Esophagus muscularis mucosa (tissue), 4 donors: ENCODE data around the gene SCYL3. TPM values are rescaled to one million over a fixed set of nuclear protein-coding genes. Genes with fewer than 3 reads are reported as not detected.

Experiments
- DNase-seq: peaks from one replicate; pipeline ENCODE4 v3.0.0-alpha.2; 2017; ENCODE audit errors: extremely low spot score
- H3K27ac ChIP-seq, 4 donors: fragments of 200-600 bp; sonication (generic); replicated peaks in 1 of 4; 1 replicate in 3 of 4; 2 replicates in 1 of 4; pipeline ENCODE4 v1.5.1; 2016 to 2019; ENCODE audit warnings: mild to moderate bottlenecking in 1 of 4
- H3K27me3 ChIP-seq, 4 donors: fragments of 200-600 bp; sonication (generic); one replicate each; pipeline versions ENCODE4 v1.5.1 to v1.6.0; 2016 to 2019
- H3K36me3 ChIP-seq, 4 donors: fragments of 200-600 bp; sonication (generic); one replicate each; pipeline ENCODE4 v1.5.1; 2016 to 2019
- H3K4me1 ChIP-seq, 4 donors: fragments of 200-600 bp; sonication (generic); one replicate each; pipeline ENCODE4 v1.5.1; 2016 to 2019
- H3K4me3 ChIP-seq, 4 donors: fragments of 200-600 bp; sonication (generic); 1 replicate in 2 of 4; 2 replicates in 2 of 4; pipeline ENCODE4 v1.5.1; 2016 to 2019; ENCODE audit warnings: mild to moderate bottlenecking in 4 of 4, moderate library complexity in 1 of 4
- H3K9me3 ChIP-seq, 4 donors: fragments of 200-600 bp; sonication (generic); 1 replicate in 3 of 4; 2 replicates in 1 of 4; pipeline ENCODE4 v1.5.1; 2016 to 2019
- EP300 ChIP-seq: sonication (generic); formaldehyde crosslinking; IDR thresholded peaks from one replicate; pipeline ENCODE4 v1.6.1; 2017; ENCODE audit warnings: antibody characterized with exemption
- POLR2A ChIP-seq: fragments of 450-650 bp; IDR thresholded peaks from one replicate; pipeline ENCODE4 v1.6.1; 2017; ENCODE audit warnings: antibody characterized with exemption, moderate library complexity, mild to moderate bottlenecking, low read depth
- POLR2AphosphoS5 ChIP-seq, 2 donors: sonication (generic); formaldehyde crosslinking; IDR thresholded peaks; one replicate each; pipeline ENCODE4 v1.6.1; 2017; ENCODE audit warnings: antibody characterized with exemption in 2 of 2
- WGBS: methylation state at CpG from one replicate; pipeline ENCODE4 v1.1.5; 2018; 5-methylcytosine and 5-hydroxymethylcytosine counted together
- intact Hi-C: fragments of 100-400 bp; cut with DNase I; formaldehyde crosslinking; loops from one replicate; pipeline ENCODE4 v1.15.1; 2023
- total RNA-seq, 4 donors: library from RNA; depleted of rRNA; stranded (reverse); fragments of >200 nt; gene quantifications; one replicate each; pipeline versions ENCODE4 v1.1.0 to v1.2.1, GENCODE V29; 2016
- TF ChIP-seq, protein P1 (sequence below), 3 experiments: fragments of 200-600 bp in 2 of 3; fragments of 450-650 bp in 1 of 3; sonication (generic) in 2 of 3; IDR thresholded peaks; one replicate each; pipeline ENCODE4 v1.5.1; 2017 to 2019; ENCODE audit warnings: antibody characterized with exemption in 3 of 3, mild to moderate bottlenecking in 2 of 3, moderate library complexity in 1 of 3

The SCYL3 gene
- total RNA-seq, 4 donors from 2014 or later: 10.2 to 11.8 (median 10.3) TPM

DNA sequence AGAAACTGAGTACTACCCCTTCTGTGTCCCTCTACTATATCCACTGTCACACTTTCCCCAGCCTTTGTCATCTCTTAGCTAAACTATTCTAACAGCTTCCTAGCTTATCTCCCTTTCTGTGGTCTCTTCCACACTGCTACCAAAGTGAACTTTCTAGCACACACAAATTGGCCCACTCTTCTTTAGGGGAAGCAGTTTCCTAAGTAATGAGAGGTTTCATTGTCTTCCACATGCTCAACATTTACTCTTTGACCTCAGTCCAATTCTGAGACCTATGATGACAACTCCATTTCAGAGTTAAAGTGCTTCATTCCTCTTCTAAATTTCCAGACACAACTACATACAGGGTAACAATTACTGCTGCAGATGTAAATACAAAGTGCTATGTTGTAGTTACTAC, 32.9 kb downstream of the SCYL3 start:
- intact Hi-C loops: no loop called here
- TF ChIP-seq EP300: no peak
- TF ChIP-seq, protein P1, sequence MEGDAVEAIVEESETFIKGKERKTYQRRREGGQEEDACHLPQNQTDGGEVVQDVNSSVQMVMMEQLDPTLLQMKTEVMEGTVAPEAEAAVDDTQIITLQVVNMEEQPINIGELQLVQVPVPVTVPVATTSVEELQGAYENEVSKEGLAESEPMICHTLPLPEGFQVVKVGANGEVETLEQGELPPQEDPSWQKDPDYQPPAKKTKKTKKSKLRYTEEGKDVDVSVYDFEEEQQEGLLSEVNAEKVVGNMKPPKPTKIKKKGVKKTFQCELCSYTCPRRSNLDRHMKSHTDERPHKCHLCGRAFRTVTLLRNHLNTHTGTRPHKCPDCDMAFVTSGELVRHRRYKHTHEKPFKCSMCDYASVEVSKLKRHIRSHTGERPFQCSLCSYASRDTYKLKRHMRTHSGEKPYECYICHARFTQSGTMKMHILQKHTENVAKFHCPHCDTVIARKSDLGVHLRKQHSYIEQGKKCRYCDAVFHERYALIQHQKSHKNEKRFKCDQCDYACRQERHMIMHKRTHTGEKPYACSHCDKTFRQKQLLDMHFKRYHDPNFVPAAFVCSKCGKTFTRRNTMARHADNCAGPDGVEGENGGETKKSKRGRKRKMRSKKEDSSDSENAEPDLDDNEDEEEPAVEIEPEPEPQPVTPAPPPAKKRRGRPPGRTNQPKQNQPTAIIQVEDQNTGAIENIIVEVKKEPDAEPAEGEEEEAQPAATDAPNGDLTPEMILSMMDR (IDR thresholded peaks at IDR 0.05): no peak
- no peak for TF ChIP-seq POLR2A
- TF ChIP-seq POLR2AphosphoS5 (IDR thresholded peaks at IDR 0.05): no peak

DNA sequence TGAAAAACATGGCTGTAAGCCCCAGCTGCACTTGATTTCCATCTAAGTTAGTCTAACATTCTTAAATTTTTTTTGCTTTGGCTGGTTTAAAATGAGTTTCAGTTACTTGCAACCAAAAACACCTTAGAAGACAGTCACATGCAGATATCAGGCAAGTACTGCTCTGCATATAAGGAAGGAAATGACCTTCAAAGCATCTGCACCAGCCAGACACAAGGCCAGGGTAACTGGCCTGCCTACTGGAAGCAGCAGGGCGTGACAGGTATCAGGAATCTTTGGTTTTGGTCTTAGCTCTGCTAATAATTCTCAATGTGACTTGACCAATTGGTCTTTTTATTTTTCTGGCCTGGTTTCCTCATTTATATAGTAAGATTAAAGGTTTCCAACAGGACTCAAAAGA, 33.5 kb downstream of the SCYL3 start:
- Histone ChIP-seq H3K9me3 (no peaks in the 10 kb centered on the region), H3K27ac (no peak overlapping the region), H3K27me3 (no peaks in the 10 kb centered on the region), H3K4me3 (no peak overlapping the region), H3K4me1 (no peaks in the 10 kb centered on the region), H3K36me3 (peaks cover 48 to 100% (median 78%) of the 10 kb centered on the region in 4 donors)
- no peak for TF ChIP-seq POLR2A
- no peak for TF ChIP-seq EP300
- TF ChIP-seq, protein P1 (IDR thresholded peaks at IDR 0.05): no peak
- no peak for TF ChIP-seq POLR2AphosphoS5 (IDR thresholded peaks at IDR 0.05)
- no peak for DNase-seq
- WGBS: 95% methylated on average over 1 of the region's 1 CpG
- intact Hi-C loops: no loop called here

More for the DNA sequence above, 32.9 kb downstream of the SCYL3 start:
- no peaks in the 10 kb centered on the region for H3K9me3 ChIP-seq
- H3K4me3 ChIP-seq: no peak overlapping the region
- H3K27ac ChIP-seq: no peak overlapping the region
- no peaks in the 10 kb centered on the region for H3K27me3 ChIP-seq
- H3K4me1 ChIP-seq: no peaks in the 10 kb centered on the region
- peaks cover 49 to 100% (median 80%) of the 10 kb centered on the region in 4 donors for H3K36me3 ChIP-seq
- DNase-seq: no peak

DNA sequence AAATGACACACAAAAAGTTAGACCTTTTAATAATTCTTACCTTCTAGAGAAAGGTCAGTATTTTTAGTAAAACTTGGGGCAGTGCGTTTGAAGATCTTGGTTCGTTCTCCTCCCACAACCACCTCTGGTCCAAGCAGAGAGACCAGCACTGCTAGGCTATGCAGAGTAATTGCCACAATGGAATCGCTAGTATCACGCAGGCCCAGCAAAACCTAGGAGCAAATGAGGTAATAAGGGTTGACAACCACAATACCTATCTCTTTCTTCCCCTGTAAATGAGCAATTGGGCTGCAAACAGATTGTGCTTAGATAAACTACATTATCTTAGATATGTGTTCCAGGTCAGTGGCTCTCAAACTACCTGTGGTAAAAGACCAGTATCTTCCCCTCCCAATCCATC, 34.7 kb downstream of the SCYL3 start:
- DNase-seq: no peak
- H3K27me3 ChIP-seq: no peaks in the 10 kb centered on the region
- 95% methylated on average over 4 of the region's 4 CpGs for WGBS
- no peak overlapping the region for H3K27ac ChIP-seq
- no peaks in the 10 kb centered on the region for H3K9me3 ChIP-seq
- peaks cover 48 to 100% (median 78%) of the 10 kb centered on the region in 4 donors for H3K36me3 ChIP-seq
- H3K4me1 ChIP-seq: no peaks in the 10 kb centered on the region
- intact Hi-C loops: no loop called here
- TF ChIP-seq POLR2A (no peak), POLR2AphosphoS5 (IDR thresholded peaks at IDR 0.05) (no peak), EP300 (no peak)
- TF ChIP-seq, protein P1 (IDR thresholded peaks at IDR 0.05): no peak
- H3K4me3 ChIP-seq: no peak overlapping the region

DNA sequence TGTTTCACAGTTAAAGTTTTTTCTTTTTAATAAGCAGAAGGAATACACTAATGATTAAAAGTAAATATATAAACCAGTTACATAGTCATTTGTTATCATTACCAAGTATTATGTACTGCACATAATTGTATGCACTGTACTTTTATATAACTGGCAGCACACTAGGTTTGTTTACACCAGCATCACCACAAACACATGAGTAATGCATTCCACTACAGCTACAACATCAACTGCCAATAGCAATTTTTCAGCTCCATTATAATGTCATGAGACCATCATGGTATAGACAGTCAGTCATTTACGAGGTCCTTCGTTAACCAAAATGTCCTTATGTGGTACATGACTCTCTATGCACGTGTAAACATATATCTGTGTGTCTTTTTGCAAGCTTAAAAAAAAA, 35.2 kb downstream of the SCYL3 start:
- H3K27ac ChIP-seq: no peak overlapping the region
- H3K4me3 ChIP-seq: no peak overlapping the region
- H3K36me3 ChIP-seq: peaks cover 48 to 100% (median 79%) of the 10 kb centered on the region in 4 donors
- TF ChIP-seq POLR2AphosphoS5 (IDR thresholded peaks at IDR 0.05) (no peak), EP300 (no peak), POLR2A (no peak)
- TF ChIP-seq, protein P1 (IDR thresholded peaks at IDR 0.05): no peak
- intact Hi-C loops: no loop called here
- no peaks in the 10 kb centered on the region for H3K9me3 ChIP-seq
- 95% methylated on average over 3 of the region's 3 CpGs for WGBS
- DNase-seq: no peak
- H3K4me1 ChIP-seq: no peaks in the 10 kb centered on the region
- H3K27me3 ChIP-seq: no peaks in the 10 kb centered on the region

DNA sequence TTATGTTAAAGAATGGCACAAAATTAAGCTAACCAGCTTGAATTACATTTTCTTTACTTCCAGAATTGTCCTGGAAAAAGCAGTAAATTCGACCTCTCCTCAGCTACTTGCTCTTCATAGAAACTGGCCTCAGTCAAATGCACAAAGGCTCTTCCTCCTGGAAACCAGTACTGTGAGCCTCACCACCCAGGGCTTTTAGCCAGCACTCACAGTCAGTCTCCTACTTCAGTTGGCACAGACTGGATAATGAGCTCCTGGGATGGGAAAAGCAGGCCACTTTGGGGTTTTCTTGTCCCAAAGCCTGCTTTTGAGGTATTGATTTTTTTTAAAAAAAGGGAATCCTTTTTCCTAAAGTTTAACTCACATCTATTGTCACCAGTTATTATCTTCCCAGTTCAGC, 40.4 kb downstream of the SCYL3 start:
- no peak overlapping the region for H3K4me3 ChIP-seq
- TF ChIP-seq POLR2A: no peak
- no peak for TF ChIP-seq EP300
- TF ChIP-seq POLR2AphosphoS5 (IDR thresholded peaks at IDR 0.05): no peak
- TF ChIP-seq, protein P1 (IDR thresholded peaks at IDR 0.05): no peak
- no peak for DNase-seq
- H3K4me1 ChIP-seq: no peaks in the 10 kb centered on the region
- no peaks in the 10 kb centered on the region for H3K9me3 ChIP-seq
- intact Hi-C loops: no loop called here
- H3K27ac ChIP-seq: no peak overlapping the region
- H3K36me3 ChIP-seq: peaks cover 36 to 93% (median 62%) of the 10 kb centered on the region in 4 donors
- no peaks in the 10 kb centered on the region for H3K27me3 ChIP-seq
- 90% methylated on average over 1 of the region's 1 CpG for WGBS
